ENCODE results near the gene SIGLEC8.

- no peak for TF ChIP-seq CTCF (conservative IDR thresholded peaks at IDR 0.05)
- no peak for TF ChIP-seq ZFX (IDR thresholded peaks at IDR 0.05)
These were observed 39.5 kb downstream of the SIGLEC8 start for GRCh38 chr19:51418707-51419106.

Data from C4-2B (cell line).